Left ventricle myocardium superior (tissue), 1 donor: ENCODE results near the gene S1PR4. TPM values are rescaled to one million over a fixed set of nuclear protein-coding genes. Genes with fewer than 3 reads are reported as not detected.

Experiments used
- ATAC-seq: fragments of 200-7000 bp; cut with Tn5 transposase; one replicate; pipeline ENCODE4 v1.9.1; 2020; ENCODE audit warnings: mild to moderate bottlenecking, moderate library complexity
- DNase-seq: peaks from one replicate; pipeline ENCODE4 v3.0.0-alpha.2; 2020
- intact Hi-C: fragments of 100-400 bp; cut with micrococcal nuclease; formaldehyde crosslinking; loops from one replicate; pipeline ENCODE4 v1.11.0; 2022
- long read RNA-seq: library from polyadenylated mRNA; unstranded; transcript quantifications from one replicate; pipeline ENCODE4 v2.0.0, GENCODE V29; 2021
- total RNA-seq: library from RNA; stranded (reverse); fragmentation: NEBNext Ultra II Directional; extraction: Animal tissue kit (Norgen Biotek cat#: 25700); gene quantifications from one replicate; pipeline ENCODE4 v1.2.1, GENCODE V29; 2021
- donor health status: DM: no; HTN: yes; CAD: no; lungs with severe emphysema.

Gene S1PR4
- total RNA-seq = 1.0 TPM
- long read RNA-seq = 0 reads

GRCh38 chr19:3178377-3178972 is at the start of gene S1PR4:
TSS of gene S1PR4 (plus strand) at chr19:3178769. CDS start at chr19:3178793, 24 bp downstream.
- DNase-seq (no peak), ATAC-seq (peak; percentile 44)
- intact Hi-C loops = no loop called here

GRCh38 chr19:3129112-3129511 is 49.5 kb upstream of the S1PR4 start:
- no peak for DNase-seq
- intact Hi-C loops = no loop called here
- ATAC-seq = no peak

DNA sequence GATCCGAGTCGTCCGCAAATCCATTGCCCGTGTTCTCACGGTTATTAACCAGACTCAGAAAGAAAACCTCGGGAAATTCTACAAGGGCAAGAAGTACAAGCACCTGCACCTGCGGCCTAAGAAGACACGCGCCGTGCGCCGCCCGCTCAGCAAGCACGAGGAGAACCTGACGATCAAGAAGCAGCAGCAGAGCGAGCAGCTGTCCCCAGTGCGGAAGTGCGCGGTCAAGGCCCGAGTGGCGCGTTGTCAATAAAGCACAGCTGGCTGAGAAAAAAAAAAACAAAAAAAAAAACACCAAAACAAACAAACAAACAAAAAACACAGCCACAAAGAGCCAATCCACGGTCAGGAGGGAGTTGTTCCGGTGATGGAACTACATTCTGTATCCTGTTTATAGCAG is 47.4 kb upstream of the S1PR4 start:
- ATAC-seq = no peak
- intact Hi-C loops = no loop called here
- DNase-seq = peak; percentile 27

DNA sequence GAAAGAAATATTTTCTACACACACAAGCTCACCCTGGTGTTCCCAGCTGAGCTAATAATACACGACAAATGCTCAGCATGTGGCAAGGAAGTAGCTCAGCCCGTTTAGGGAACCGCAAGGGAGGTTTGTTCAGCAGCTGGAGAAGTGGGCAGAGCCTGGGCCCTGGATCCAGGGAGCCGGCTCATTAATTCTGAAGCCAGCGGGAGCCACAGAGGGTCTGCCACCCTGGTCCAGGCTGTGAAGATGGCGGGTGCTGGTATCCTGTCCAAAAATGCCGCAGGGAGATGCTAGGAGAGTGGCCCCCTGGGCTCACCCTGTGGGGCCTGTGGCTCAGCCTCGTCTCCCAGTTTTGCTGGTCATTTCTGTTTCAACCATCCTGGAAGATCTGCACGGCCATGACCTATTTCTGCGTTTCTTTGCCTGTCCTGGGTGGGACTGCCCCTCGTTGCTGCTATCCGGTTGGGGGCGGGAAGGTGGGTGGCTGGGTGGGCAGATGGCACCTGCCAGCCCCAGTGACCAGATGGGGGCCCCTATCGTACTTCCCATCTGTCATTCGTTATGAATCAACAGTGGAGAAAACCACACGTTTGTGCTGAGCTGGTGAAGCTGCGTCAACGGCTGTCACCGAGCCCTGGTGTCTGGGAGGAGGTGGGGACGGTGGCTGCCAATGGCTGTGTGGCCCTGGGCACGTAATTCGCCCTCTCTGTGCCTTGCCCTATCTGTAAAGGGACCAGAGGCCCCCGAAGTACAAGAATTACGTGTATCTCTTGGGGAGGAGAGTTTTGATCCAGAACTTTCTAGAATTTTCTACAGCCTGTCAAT is 45.4 kb upstream of the S1PR4 start:
- DNase-seq (peak; percentile 65), ATAC-seq (peak; percentile 73)
- intact Hi-C loops = no loop called here

DNA sequence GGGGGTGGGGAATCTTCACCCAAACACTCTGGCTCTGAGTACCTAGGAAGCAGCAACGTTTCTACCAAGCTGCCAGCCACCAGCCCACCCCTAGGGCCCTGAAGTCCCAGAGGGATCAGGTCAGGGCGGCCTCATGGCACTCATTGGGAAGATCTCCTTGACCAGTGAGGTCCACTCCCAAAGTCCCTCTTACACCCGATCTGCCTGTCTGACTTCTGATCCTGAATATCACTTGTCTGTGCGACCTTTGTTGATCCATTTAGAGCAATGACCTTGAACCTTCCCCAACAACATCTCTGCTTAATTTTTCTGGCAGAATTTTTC is 44.8 kb upstream of the S1PR4 start:
- DNase-seq (peak; percentile 25), ATAC-seq (no peak)
- intact Hi-C loops = no loop called here

GRCh38 chr19:3135961-3136683 is 42.4 kb upstream of the S1PR4 start, which contains the start of gene GNA15:
TSS of gene GNA15 (plus strand) at chr19:3136033. CDS start at chr19:3136451, 418 bp downstream.
- DNase-seq (no peak), ATAC-seq (peak; percentile 43)
- intact Hi-C loops = no loop called here

DNA sequence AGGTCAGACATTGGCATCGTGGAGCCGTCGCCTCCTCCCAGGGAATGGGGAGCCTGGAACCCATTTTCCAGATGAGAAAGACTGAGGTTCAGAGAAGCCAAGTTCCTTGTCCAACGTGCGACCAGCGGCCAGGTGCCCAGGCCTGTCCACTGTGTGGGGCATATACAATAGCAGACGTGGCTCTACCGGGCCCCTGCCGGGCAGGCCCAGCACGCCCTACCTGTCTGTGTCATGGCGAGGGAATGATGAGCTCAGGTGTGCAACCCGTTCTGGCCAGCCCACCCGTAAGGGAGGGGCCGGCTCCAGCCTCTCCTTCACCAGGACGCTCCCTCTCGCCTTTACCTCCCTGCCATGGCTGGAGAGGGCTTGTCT is 41.9 kb upstream of the S1PR4 start:
- no peak for DNase-seq
- intact Hi-C loops = no loop called here
- ATAC-seq = no peak

- no peak for ATAC-seq
Measured at GRCh38 chr19:3137119-3137518, 41.5 kb upstream of the S1PR4 start.

GRCh38 chr19:3138268-3138667 is 40.3 kb upstream of the S1PR4 start:
- DNase-seq (no peak), ATAC-seq (no peak)
- intact Hi-C loops = no loop called here

More at GRCh38 chr19:3137119-3137518, 41.5 kb upstream of the S1PR4 start:
- intact Hi-C loops = no loop called here
- DNase-seq = no peak

DNA sequence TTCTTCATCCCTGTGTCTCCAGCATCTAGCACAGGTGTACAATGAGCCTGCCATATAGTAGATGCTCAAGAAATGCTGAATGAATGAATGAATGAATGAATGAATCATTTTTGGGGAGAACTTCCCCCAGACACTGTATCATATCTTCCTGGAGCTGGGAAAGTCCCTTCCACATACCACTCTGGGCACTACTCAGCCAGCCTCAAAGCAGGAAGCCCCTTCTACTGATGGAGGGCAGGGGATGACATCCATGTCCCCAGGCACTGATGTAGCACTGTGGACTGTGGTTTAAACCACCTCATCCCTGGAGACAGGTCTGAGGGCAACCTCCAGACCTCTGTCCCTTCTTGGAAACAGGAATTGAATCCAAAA is 37.9 kb upstream of the S1PR4 start:
- intact Hi-C loops = no loop called here
- DNase-seq (no peak), ATAC-seq (no peak)

DNA sequence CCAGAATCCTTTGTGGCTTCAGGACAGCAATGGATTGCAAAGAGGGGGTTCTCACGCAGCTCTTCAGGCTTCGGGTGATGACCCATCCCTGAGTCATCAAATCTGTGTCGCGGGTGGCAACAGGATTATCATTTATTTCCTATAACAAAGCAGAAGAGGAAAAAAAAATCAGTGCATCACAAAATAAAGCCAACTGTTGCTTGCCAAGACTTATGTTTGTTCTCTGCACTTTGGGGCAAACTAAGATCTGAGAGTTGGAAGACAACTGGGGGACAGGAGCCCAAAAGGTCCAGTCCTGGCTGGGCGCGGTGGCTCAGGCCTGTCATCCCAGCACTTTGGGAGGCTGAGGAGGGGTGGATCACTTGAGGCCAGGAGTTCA is 36.3 kb upstream of the S1PR4 start:
- DNase-seq (no peak), ATAC-seq (peak; percentile 50)
- intact Hi-C loops = no loop called here

- DNase-seq = no peak
- intact Hi-C loops = no loop called here
- no peak for ATAC-seq
Measured at GRCh38 chr19:3142781-3143337, 35.7 kb upstream of the S1PR4 start.

DNA sequence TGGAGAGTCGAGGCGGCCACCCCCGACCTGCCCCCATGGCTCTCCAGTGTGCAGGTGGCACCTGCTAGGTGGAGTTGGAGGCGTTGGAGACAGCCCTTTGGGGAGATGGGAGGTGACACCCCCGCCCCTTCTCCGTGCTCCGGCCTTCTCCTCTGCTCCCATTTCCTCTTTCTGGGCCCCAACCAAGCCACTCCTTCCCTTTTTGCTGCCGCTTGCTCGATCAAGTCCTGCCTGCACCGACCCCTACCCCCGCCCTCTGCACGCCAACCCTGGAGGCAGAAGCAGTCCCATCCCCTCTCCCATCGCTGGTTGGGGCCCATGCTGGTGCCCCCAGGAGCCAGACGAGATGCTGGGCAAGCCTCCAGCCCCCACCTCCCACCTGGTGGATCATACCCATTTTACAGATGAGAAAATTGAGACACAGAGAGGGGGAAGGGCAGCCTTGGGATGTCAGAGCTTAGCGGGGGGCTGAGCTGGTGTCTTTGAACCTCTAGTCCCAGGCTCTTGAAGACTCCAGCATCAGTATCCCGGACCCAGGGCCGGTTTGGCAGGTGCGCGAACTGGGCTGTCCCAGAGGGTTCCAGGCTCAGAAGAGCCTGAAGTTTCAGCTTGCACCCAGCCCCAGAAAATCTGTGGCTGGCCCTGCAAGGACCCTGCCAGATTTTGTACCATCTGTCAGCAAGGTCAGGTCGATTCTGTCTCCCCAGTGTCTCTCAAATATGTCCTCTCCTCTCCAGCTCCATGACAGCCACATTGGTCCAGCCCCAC is 32.5 kb upstream of the S1PR4 start:
- peak; percentile 50 for DNase-seq

GRCh38 chr19:3146677-3147100 is 31.9 kb upstream of the S1PR4 start:
- peak; percentile 30 for ATAC-seq
- peak; percentile 54 for DNase-seq
- intact Hi-C loops = no loop called here

More for the DNA sequence above, 32.5 kb upstream of the S1PR4 start:
- intact Hi-C loops = no loop called here
- peak; percentile 55 for ATAC-seq

- intact Hi-C loops = no loop called here
- no peak for ATAC-seq
- no peak for DNase-seq
Measured at GRCh38 chr19:3148503-3148902, 30.1 kb upstream of the S1PR4 start.

- DNase-seq (no peak), ATAC-seq (no peak)
- intact Hi-C loops = no loop called here
Measured at GRCh38 chr19:3149089-3149488, 29.5 kb upstream of the S1PR4 start.

GRCh38 chr19:3149526-3150505 is 28.8 kb upstream of the S1PR4 start:
- intact Hi-C loops = loop anchor here (10.0 kb wide), 1 partner anchor 195 kb away; no protein-coding TSS in a partner anchor
- no peak for DNase-seq
- ATAC-seq = no peak

- intact Hi-C loops = loop anchor here (10.0 kb wide), 1 partner anchor 196 kb away; no protein-coding TSS in a partner anchor
- ATAC-seq = no peak
Measured at GRCh38 chr19:3150739-3151329, 27.7 kb upstream of the S1PR4 start.

More at GRCh38 chr19:3150739-3151329, 27.7 kb upstream of the S1PR4 start:
- no peak for DNase-seq
